Endothelial cell of umbilical vein (primary cell): ENCODE measurements around the gene IQGAP3. TPM values are rescaled to one million over a fixed set of nuclear protein-coding genes. Genes with fewer than 3 reads are reported as not detected.

ENCODE experiments used
- BruUV-seq: library from RNA; stranded (reverse); fragments of 400-500 nt; replicated peaks from 2 replicates; lab custom pipeline; 2021; lab: Mats Ljungman, UMichigan
- CTCF ChIA-PET: fragments of 300-600, 350-600 bp; sonication (Branson Sonifier 250); formaldehyde crosslinking; loops from one replicate; lab custom pipeline; 2021; ENCODE audit warnings: antibody characterized with exemption, inconsistent platforms; lab: Charles Lee
- POLR2A ChIA-PET: fragments of 300-600, 350-600 bp; sonication (Branson Sonifier 250); formaldehyde crosslinking; loops from one replicate; lab custom pipeline; 2021; ENCODE audit warnings: antibody characterized with exemption, inconsistent platforms; lab: Charles Lee
- DNase-seq: peaks from one replicate; pipeline ENCODE4 v3.0.0-alpha.2; 2011; ENCODE audit warnings: low read depth, low spot score
- FAIRE-seq: peaks from 2 replicates; lab custom pipeline; 2011; peaks lifted over from hg19 to GRCh38; lab: Jason Lieb, UNC
- H2AFZ ChIP-seq: 2 replicates; pipeline ENCODE4 v1.6.0; 2012; ENCODE audit warnings: low read depth, low read length, control low read depth, inconsistent platforms
- H3K27ac ChIP-seq: 2 replicates; pipeline ENCODE4 v1.5.1; 2011; ENCODE audit warnings: low read depth, mild to moderate bottlenecking, control low read depth, low read length, moderate library complexity; ENCODE audit not compliant: insufficient read depth
- H3K27me3 ChIP-seq, 2 experiments: 2 replicates each; pipeline versions ENCODE4 v1.6.0 to v1.6.1; 2011; ENCODE audit warnings: low read length in 2 of 2, mixed read lengths in 1 of 2; ENCODE audit not compliant: control insufficient read depth in 2 of 2, insufficient read depth in 2 of 2
- H3K36me3 ChIP-seq, 2 experiments: 2 replicates in 1 of 2; 3 replicates in 1 of 2; pipeline ENCODE4 v1.5.1; 2011; ENCODE audit warnings: low read length in 2 of 2, mild to moderate bottlenecking in 1 of 2, moderate library complexity in 1 of 2; ENCODE audit not compliant: control insufficient read depth in 2 of 2, insufficient read depth in 2 of 2; ENCODE audit errors: extremely low read depth in 1 of 2
- H3K4me1 ChIP-seq: 3 replicates; pipeline ENCODE4 v1.5.1; 2011; ENCODE audit warnings: mild to moderate bottlenecking, low read length; ENCODE audit not compliant: control insufficient read depth, insufficient read depth; ENCODE audit errors: extremely low read depth
- H3K4me2 ChIP-seq: 2 replicates; pipeline ENCODE4 v1.6.1; 2011; ENCODE audit warnings: low read length, control low read depth, mixed read lengths; ENCODE audit not compliant: insufficient read depth
- H3K4me3 ChIP-seq, 3 experiments: fragments of 200-600 bp in 1 of 3; sonication (generic), shearing (Covaris generic) in 1 of 3; replicated peaks in 1 of 3; 2 replicates each; pipeline ENCODE4 v1.5.1; 2011 to 2016; ENCODE audit warnings: control low read depth in 3 of 3, low read length in 3 of 3, mild to moderate bottlenecking in 2 of 3, inconsistent platforms in 1 of 3, low read depth in 1 of 3, moderate library complexity in 1 of 3; ENCODE audit not compliant: insufficient read depth in 1 of 3
- H3K79me2 ChIP-seq: 2 replicates; pipeline ENCODE4 v1.6.0; 2012; ENCODE audit warnings: low read length, inconsistent platforms; ENCODE audit not compliant: control insufficient read depth, insufficient read depth
- H3K9ac ChIP-seq: replicated peaks from 2 replicates; pipeline ENCODE3; 2011; ENCODE audit warnings: low read length, control low read depth; ENCODE audit not compliant: insufficient read depth; ENCODE audit errors: extremely low read depth
- H3K9me1 ChIP-seq: replicated peaks from 3 replicates; pipeline ENCODE4 v1.6.0; 2011; ENCODE audit warnings: mild to moderate bottlenecking, low read length; ENCODE audit not compliant: control insufficient read depth, insufficient read depth; ENCODE audit errors: extremely low read depth
- H3K9me3 ChIP-seq: replicated peaks from 2 replicates; pipeline ENCODE4 v1.5.1; 2012; ENCODE audit warnings: low read length, inconsistent platforms; ENCODE audit not compliant: control insufficient read depth, insufficient read depth
- H4K20me1 ChIP-seq: replicated peaks from 2 replicates; pipeline ENCODE3; 2011; ENCODE audit warnings: mild to moderate bottlenecking, low read length; ENCODE audit not compliant: control insufficient read depth, insufficient read depth; ENCODE audit errors: extremely low read depth
- EZH2 ChIP-seq: IDR thresholded peaks from 2 replicates; pipeline ENCODE4 v1.6.1; 2012; ENCODE audit warnings: borderline replicate concordance, low read depth, mild to moderate bottlenecking, moderate library complexity, low read length, inconsistent platforms; ENCODE audit not compliant: severe bottlenecking
- FOS ChIP-seq: IDR thresholded peaks from 2 replicates; pipeline ENCODE4 v1.6.1; 2011; ENCODE audit warnings: mild to moderate bottlenecking, low read length, moderate library complexity, borderline replicate concordance; ENCODE audit not compliant: insufficient read depth
- GATA2 ChIP-seq: IDR thresholded peaks from 2 replicates; pipeline ENCODE4 v1.7.0; 2011; ENCODE audit warnings: low read depth, mild to moderate bottlenecking, moderate library complexity, mixed read lengths, low read length; ENCODE audit not compliant: insufficient read length, insufficient read depth
- JUN ChIP-seq: IDR thresholded peaks from 2 replicates; pipeline ENCODE4 v1.6.1; 2011; ENCODE audit warnings: borderline replicate concordance, low read depth; ENCODE audit not compliant: insufficient read length, insufficient read depth
- MYC ChIP-seq: IDR thresholded peaks from one replicate; pipeline ENCODE4 v1.6.1; 2011; ENCODE audit warnings: mild to moderate bottlenecking, low read depth, low read length
- POLR2A ChIP-seq: IDR thresholded peaks from 2 replicates; pipeline ENCODE4 v1.6.1; 2012; ENCODE audit warnings: low read depth, mild to moderate bottlenecking, control low read depth, low read length
- POLR2AphosphoS5 ChIP-seq: IDR thresholded peaks from 2 replicates; pipeline ENCODE4 v1.6.1; 2012; ENCODE audit warnings: low read depth, mild to moderate bottlenecking, control low read depth, low read length, moderate library complexity; ENCODE audit not compliant: insufficient read depth
- dilution Hi-C: fragments of 300-500 bp; cut with MboI; formaldehyde crosslinking; loops from one replicate; pipeline ENCODE4 v1.15.0; 2019; ENCODE audit warnings: low sequenced_read_pairs; ENCODE audit not compliant: extremely low pct_ligation_motif_present
- intact Hi-C: fragments of 100-400 bp; cut with micrococcal nuclease; formaldehyde crosslinking; loops from one replicate; pipeline ENCODE4 v1.10.0; 2022
- polyA plus RNA-seq, 4 experiments: library from polyadenylated mRNA; depleted of rRNA in 3 of 4; stranded (reverse) in 3 of 4; unstranded in 1 of 4; fragments of >200 nt; gene quantifications; 2 replicates each; pipeline versions ENCODE4 v1.2.1 to v1.2.3, GENCODE V29; 2011 to 2012; ENCODE audit warnings: missing spikeins in 1 of 4
- total RNA-seq: library from RNA; stranded (reverse); gene quantifications from 2 replicates; pipeline ENCODE4 v1.2.3, GENCODE V29; 2021
- TF ChIP-seq, protein P1 (sequence below), 2 donors: IDR thresholded peaks; 1 replicate in 1 of 2; 2 replicates in 1 of 2; pipeline ENCODE4 v1.5.1; 2011; ENCODE audit warnings: low read length in 2 of 2, mild to moderate bottlenecking in 2 of 2, moderate library complexity in 2 of 2, control low read depth in 1 of 2, inconsistent platforms in 1 of 2, low read depth in 1 of 2; ENCODE audit not compliant: insufficient read depth in 1 of 2; ENCODE audit errors: extremely low read depth in 1 of 2
- TF ChIP-seq, protein P2 (sequence below): IDR thresholded peaks from 2 replicates; pipeline ENCODE4 v1.6.1; 2011; ENCODE audit not compliant: insufficient read depth, insufficient read length

Gene IQGAP3
- total and polyA plus RNA-seq, 2 donors (not counting 3 experiments of a cell fraction or from before 2014, with no cell fraction given), result 28.3 to 60.7 TPM

DNA sequence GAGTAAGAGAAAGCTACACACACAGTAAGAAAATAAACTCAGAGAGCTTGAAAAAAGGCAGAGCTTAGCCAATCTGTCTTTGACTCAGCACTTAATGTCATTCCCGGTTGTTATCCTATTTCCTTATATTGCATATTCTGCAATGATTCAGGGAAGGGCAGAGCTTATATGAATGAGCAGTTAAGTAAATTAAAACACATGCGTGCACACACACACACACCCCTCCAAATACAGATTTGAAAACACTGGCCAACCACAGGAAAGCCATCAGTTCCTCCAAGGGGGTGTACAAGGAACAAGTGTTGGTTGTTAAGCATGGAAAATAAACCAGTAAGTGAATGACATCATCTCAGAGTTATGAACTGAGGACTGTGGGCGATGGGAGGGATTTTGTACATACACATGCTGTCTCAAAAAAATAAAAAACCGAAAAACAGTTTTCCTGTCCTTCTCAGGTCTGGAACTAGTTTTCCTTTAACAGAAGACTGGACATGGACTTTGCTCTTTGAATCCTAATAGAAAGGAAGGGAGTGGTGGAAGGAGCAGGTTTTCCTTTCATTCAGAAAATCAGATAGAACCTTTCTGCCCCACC, 1.0 kb downstream of the IQGAP3 start:
- Histone ChIP-seq H3K9ac (peak overlapping the region; percentile 77), H3K9me1 (no peaks in the 10 kb centered on the region), H3K79me2 (peaks cover 17% of the 10 kb centered on the region), H2AFZ (peak overlapping the region; percentile 79), H3K36me3 (no peaks in the 10 kb centered on the region), H3K27ac (peak overlapping the region; percentile 61), H3K4me3 (peak overlapping the region; percentile 66 to 71 (median 68)), H3K9me3 (no peaks in the 10 kb centered on the region), H3K27me3 (peaks cover 3 to 6% of the 10 kb centered on the region in 2 experiments), H3K4me2 (peak overlapping the region; percentile 52), H4K20me1 (no peaks in the 10 kb centered on the region), H3K4me1 (peaks cover 13% of the 10 kb centered on the region)
- peak; percentile 83 for DNase-seq
- peak; percentile 91 for FAIRE-seq
- BruUV-seq, result no TSS peak
- intact Hi-C loops (loop anchor here (1.0 to 5.0 kb wide), 2 partner anchors 36 to 68 kb away; no protein-coding TSS in a partner anchor), dilution Hi-C loops (no loop called here)
- ChIA-PET POLR2A (interaction anchor here (0.6 kb wide), 1 partner anchor 68 kb away, joined by 3 read pairs; no protein-coding TSS in a partner anchor), CTCF (interaction anchor here (0.6 to 3.3 kb wide), 8 partner anchors 20 to 185 kb away, joined by 3 to 42 read pairs (median 3); partner anchors contain the start of gene NAXE)
- TF ChIP-seq EZH2, result no peak
- TF ChIP-seq JUN, result peak; percentile 68
- TF ChIP-seq POLR2A, result no peak
- peak; percentile 11 for TF ChIP-seq FOS
- TF ChIP-seq POLR2AphosphoS5, result no peak
- TF ChIP-seq, protein P1, sequence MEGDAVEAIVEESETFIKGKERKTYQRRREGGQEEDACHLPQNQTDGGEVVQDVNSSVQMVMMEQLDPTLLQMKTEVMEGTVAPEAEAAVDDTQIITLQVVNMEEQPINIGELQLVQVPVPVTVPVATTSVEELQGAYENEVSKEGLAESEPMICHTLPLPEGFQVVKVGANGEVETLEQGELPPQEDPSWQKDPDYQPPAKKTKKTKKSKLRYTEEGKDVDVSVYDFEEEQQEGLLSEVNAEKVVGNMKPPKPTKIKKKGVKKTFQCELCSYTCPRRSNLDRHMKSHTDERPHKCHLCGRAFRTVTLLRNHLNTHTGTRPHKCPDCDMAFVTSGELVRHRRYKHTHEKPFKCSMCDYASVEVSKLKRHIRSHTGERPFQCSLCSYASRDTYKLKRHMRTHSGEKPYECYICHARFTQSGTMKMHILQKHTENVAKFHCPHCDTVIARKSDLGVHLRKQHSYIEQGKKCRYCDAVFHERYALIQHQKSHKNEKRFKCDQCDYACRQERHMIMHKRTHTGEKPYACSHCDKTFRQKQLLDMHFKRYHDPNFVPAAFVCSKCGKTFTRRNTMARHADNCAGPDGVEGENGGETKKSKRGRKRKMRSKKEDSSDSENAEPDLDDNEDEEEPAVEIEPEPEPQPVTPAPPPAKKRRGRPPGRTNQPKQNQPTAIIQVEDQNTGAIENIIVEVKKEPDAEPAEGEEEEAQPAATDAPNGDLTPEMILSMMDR (IDR thresholded peaks at IDR 0.05; ENCODE audit: extremely low read depth in 1 of 2, insufficient read depth in 1 of 2, low read depth in 1 of 2, low read length in 2 of 2), result no peak
- no peak for TF ChIP-seq MYC
- TF ChIP-seq, protein P2, sequence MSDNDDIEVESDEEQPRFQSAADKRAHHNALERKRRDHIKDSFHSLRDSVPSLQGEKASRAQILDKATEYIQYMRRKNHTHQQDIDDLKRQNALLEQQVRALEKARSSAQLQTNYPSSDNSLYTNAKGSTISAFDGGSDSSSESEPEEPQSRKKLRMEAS, result no peak
- no peak for TF ChIP-seq GATA2
